Left lung (tissue), 10 donors: ENCODE results near the gene ASB3. TPM values are rescaled to one million over a fixed set of nuclear protein-coding genes. Genes with fewer than 3 reads are reported as not detected.

Source experiments
- ATAC-seq: fragments of 200-7000 bp; cut with Tn5 transposase; one replicate; pipeline ENCODE4 v1.9.1; 2020; ENCODE audit warnings: moderate library complexity
- DNase-seq, 4 donors: peaks; one replicate each; pipeline ENCODE4 v3.0.0-alpha.2; 2013 to 2020
- H3K27ac ChIP-seq, 2 donors: fragments of 200-600 bp; sonication (generic) in 1 of 2; one replicate each; pipeline versions ENCODE4 v1.5.0 to v1.8.0; 2020 to 2021
- H3K27me3 ChIP-seq, 2 donors: fragments of 200-600 bp; sonication (generic) in 1 of 2; one replicate each; pipeline versions ENCODE4 v1.5.0 to v1.8.0; 2020 to 2021
- H3K36me3 ChIP-seq, 2 donors: fragments of 200-600 bp; sonication (generic) in 1 of 2; one replicate each; pipeline versions ENCODE4 v1.5.0 to v1.8.0; 2020 to 2021
- H3K4me1 ChIP-seq, 2 donors: fragments of 200-600 bp; one replicate each; pipeline ENCODE4 v1.8.0; 2021
- H3K4me3 ChIP-seq, 2 donors: fragments of 200-600 bp; sonication (generic) in 1 of 2; one replicate each; pipeline versions ENCODE4 v1.5.0 to v1.8.0; 2020 to 2021; ENCODE audit warnings: mild to moderate bottlenecking in 1 of 2
- H3K9me3 ChIP-seq, 2 donors: fragments of 200-600 bp; sonication (generic) in 1 of 2; one replicate each; pipeline versions ENCODE4 v1.5.0 to v1.8.0; 2020 to 2021
- intact Hi-C, 2 donors: fragments of 100-400 bp; cut with DNase I; formaldehyde crosslinking; loops; one replicate each; pipeline versions ENCODE4 v1.11.2 to v1.14.2; 2022
- polyA plus RNA-seq, 6 donors: library from polyadenylated mRNA; unstranded; fragments of 120-200 nt; gene quantifications; one replicate each; pipeline ENCODE4 v1.2.1, GENCODE V29; 2013; ENCODE audit not compliant: insufficient read length in 6 of 6
- total RNA-seq, 2 donors: library from RNA; stranded (reverse); fragmentation: NEBNext Ultra II Directional; extraction: Animal tissue kit (Norgen Biotek cat#: 25700); gene quantifications; one replicate each; pipeline ENCODE4 v1.2.1, GENCODE V29; 2021
- TF ChIP-seq, protein P1 (sequence below), 2 donors: fragments of 200-600 bp; sonication (generic) in 1 of 2; IDR thresholded peaks; one replicate each; pipeline versions ENCODE4 v1.5.0 to v1.8.0; 2021; ENCODE audit warnings: antibody characterized with exemption in 2 of 2
- donor health status: DM: no; HTN: yes; CAD: no.
- donor health status: DM: no; HTN: no; CAD: no.

The ASB3 gene
- total and polyA plus RNA-seq, 8 donors = 22.7 to 39.6 (median 31.3) TPM

DNA sequence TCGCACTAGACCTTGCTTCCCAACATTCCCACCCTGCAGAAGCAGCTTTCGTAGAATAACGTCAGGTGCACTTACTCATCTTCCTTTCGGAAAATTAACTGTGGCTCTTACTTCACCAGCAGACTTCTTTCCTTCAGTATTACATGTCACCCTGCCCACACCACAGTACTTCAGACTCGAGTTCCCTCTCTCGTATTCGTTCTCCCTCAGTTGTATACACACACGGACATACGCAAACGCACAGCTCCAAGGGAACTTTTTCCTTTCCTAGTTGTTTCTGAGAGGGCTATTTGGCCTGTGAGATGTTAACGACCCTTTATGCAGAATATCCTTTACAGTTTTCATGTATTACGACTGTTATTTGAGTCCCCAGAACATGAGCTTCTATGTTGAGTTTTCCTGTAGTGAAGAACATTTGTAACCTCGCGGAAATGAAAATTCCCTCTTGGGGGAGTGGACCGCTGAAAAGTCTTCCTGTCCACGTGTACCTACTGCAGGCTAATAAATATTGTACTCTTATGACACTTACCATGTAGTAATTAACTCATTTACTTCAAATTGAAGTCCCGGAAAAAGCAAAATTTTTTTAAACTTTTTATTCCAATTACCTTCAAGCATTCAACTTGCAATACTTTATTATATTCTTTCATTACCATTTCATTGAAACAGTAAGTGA, 999 bp upstream of the ASB3 start:
- intact Hi-C loops = no loop called here
- Histone ChIP-seq H3K36me3 (no peaks in the 10 kb centered on the region), H3K4me3 (peak overlapping the region; percentile 69 to 70), H3K9me3 (no peaks in the 10 kb centered on the region), H3K27ac (peak overlapping the region; percentile 80 to 84), H3K27me3 (no peaks in the 10 kb centered on the region), H3K4me1 (peaks cover 8 to 67% of the 10 kb centered on the region in 2 donors)
- ATAC-seq = peak; percentile 45
- DNase-seq = no peak
- TF ChIP-seq, protein P1, sequence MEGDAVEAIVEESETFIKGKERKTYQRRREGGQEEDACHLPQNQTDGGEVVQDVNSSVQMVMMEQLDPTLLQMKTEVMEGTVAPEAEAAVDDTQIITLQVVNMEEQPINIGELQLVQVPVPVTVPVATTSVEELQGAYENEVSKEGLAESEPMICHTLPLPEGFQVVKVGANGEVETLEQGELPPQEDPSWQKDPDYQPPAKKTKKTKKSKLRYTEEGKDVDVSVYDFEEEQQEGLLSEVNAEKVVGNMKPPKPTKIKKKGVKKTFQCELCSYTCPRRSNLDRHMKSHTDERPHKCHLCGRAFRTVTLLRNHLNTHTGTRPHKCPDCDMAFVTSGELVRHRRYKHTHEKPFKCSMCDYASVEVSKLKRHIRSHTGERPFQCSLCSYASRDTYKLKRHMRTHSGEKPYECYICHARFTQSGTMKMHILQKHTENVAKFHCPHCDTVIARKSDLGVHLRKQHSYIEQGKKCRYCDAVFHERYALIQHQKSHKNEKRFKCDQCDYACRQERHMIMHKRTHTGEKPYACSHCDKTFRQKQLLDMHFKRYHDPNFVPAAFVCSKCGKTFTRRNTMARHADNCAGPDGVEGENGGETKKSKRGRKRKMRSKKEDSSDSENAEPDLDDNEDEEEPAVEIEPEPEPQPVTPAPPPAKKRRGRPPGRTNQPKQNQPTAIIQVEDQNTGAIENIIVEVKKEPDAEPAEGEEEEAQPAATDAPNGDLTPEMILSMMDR (IDR thresholded peaks at IDR 0.05) = no peak

DNA sequence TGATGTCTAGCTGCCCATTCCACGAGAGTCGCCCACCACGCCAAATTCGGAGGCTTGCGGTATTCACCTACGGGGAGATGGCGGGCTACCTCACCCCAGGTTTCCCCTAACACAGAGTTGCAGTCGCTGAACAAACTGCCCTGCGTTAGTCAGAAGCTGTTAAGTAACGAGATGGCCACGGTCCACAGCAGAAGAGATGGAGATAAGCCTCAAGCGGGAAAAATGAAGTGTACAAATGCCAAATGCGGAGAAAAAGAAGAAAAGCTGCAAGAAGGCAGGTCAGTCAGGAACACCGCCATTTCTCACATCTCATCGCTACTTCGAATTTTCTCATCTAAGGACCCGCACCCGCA, 425 bp downstream of the ASB3 start:
- intact Hi-C loops = no loop called here
- Histone ChIP-seq H3K36me3 (peaks cover 0 to 3% of the 10 kb centered on the region in 2 donors), H3K4me3 (peak overlapping the region; percentile 69 to 70), H3K4me1 (peaks cover 8 to 65% of the 10 kb centered on the region in 2 donors), H3K27ac (peak overlapping the region; percentile 80 to 84), H3K27me3 (no peaks in the 10 kb centered on the region), H3K9me3 (no peaks in the 10 kb centered on the region)
- ATAC-seq (peak; percentile 38), DNase-seq (peak in 1 of 4 donors; percentile 39)
- TF ChIP-seq, protein P1 (IDR thresholded peaks at IDR 0.05) = no peak

DNA sequence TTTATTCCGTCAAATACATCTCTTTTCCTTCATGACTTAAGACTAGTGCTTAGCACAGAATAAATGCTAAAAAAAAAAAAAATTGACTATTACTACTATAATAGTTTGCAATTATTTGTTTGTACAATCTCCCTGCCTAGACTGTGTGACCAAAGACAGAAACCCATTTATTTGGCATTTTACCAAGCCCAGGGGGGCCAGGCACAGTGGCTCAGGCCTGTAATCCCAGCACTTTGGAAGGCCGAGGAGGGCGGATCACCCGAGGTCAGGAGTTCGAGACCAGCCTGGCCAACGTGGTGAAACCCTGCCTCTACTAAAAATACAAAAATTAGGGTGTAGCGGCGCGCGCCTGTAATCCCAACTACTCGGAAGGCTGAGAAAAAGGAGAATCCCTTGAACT, 1.4 kb downstream of the ASB3 start:
- no peak for ATAC-seq

GRCh38 chr2:53784436-53784835, 2.3 kb downstream of the ASB3 start:
- no peak for DNase-seq
- intact Hi-C loops = no loop called here
- Histone ChIP-seq H3K27ac (no peak overlapping the region), H3K36me3 (peaks cover 0 to 9% of the 10 kb centered on the region in 2 donors), H3K4me1 (peaks cover 8 to 56% of the 10 kb centered on the region in 2 donors), H3K9me3 (no peaks in the 10 kb centered on the region), H3K27me3 (no peaks in the 10 kb centered on the region), H3K4me3 (no peak overlapping the region)
- no peak for ATAC-seq
- TF ChIP-seq, protein P1 (IDR thresholded peaks at IDR 0.05) = no peak

More for the DNA sequence above, 1.4 kb downstream of the ASB3 start:
- TF ChIP-seq, protein P1 (IDR thresholded peaks at IDR 0.05) = no peak
- Histone ChIP-seq H3K27ac (peak overlapping the region in 1 of 2 donors; percentile 84), H3K36me3 (peaks cover 0 to 8% of the 10 kb centered on the region in 2 donors), H3K27me3 (no peaks in the 10 kb centered on the region), H3K4me3 (peak overlapping the region; percentile 69 to 70), H3K9me3 (no peaks in the 10 kb centered on the region), H3K4me1 (peaks cover 8 to 63% of the 10 kb centered on the region in 2 donors)
- intact Hi-C loops = no loop called here
- DNase-seq = no peak

DNA sequence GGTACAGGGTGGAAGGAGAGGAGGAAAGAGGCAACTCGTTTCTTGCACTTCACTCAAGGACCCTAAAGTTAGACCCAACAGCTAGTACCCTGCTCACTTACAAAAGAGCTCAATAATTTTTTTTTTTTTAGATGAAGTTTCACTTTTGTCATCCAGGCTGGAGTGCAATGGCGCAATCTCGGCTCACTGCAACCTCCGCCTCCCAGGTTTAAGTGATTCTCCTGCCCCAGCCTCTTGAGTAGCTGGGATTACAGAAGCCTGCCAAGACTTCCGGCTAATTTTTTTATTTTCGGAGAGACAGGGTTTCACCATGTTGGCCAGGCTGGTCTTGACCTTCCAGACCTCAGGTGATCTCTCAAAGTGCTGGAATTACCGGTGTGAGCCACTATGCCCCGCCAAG, 4.1 kb downstream of the ASB3 start:
- Histone ChIP-seq H3K4me1 (peaks cover 8 to 39% of the 10 kb centered on the region in 2 donors), H3K27me3 (no peaks in the 10 kb centered on the region), H3K27ac (peak overlapping the region; percentile 45 to 50), H3K4me3 (no peak overlapping the region), H3K9me3 (no peaks in the 10 kb centered on the region), H3K36me3 (peaks cover 0 to 12% of the 10 kb centered on the region in 2 donors)
- TF ChIP-seq, protein P1 (IDR thresholded peaks at IDR 0.05) = no peak
- intact Hi-C loops = no loop called here
- ATAC-seq (peak; percentile 27), DNase-seq (no peak)
